Ovary (tissue), 9 donors: ENCODE results near the gene ADCY9. TPM values are rescaled to one million over a fixed set of nuclear protein-coding genes. Genes with fewer than 3 reads are reported as not detected.

Experiments
- DNase-seq, 5 donors: peaks; one replicate each; pipeline ENCODE4 v3.0.0-alpha.2; 2019 to 2020
- H3K27ac ChIP-seq, 2 donors: fragments of 200-600 bp; one replicate each; pipeline versions ENCODE4 v1.5.1 to v1.8.0; 2019 to 2022
- H3K27me3 ChIP-seq: fragments of 200-600 bp; one replicate; pipeline ENCODE4 v1.8.0; 2022
- H3K36me3 ChIP-seq: fragments of 200-600 bp; sonication (generic); one replicate; pipeline ENCODE4 v1.5.1; 2019
- H3K4me1 ChIP-seq: one replicate; pipeline ENCODE4 v1.8.1; 2013; ENCODE audit warnings: mild to moderate bottlenecking, moderate library complexity; ENCODE audit not compliant: insufficient read depth
- H3K4me3 ChIP-seq: fragments of 200-600 bp; sonication (generic); one replicate; pipeline ENCODE4 v1.5.1; 2017
- H3K9me3 ChIP-seq, 2 donors: fragments of 200-600 bp in 1 of 2; sonication (generic) in 1 of 2; one replicate each; pipeline versions ENCODE4 v1.5.1 to v1.8.1; 2013 to 2019; ENCODE audit warnings: mild to moderate bottlenecking in 1 of 2, moderate library complexity in 1 of 2
- EP300 ChIP-seq: sonication (generic); formaldehyde crosslinking; IDR thresholded peaks from one replicate; pipeline ENCODE4 v1.6.1; 2017; ENCODE audit warnings: antibody characterized with exemption
- POLR2A ChIP-seq: fragments of 450-650 bp; IDR thresholded peaks from one replicate; pipeline ENCODE4 v1.6.1; 2017; ENCODE audit warnings: antibody characterized with exemption, mild to moderate bottlenecking, moderate library complexity
- WGBS, 3 donors: extraction: QIAGEN DNeasy Blood & Tissue Kit in 1 of 3; methylation state at CpG; one replicate each; pipeline versions ENCODE4 v1.1.5 to v1.1.7; 2013 to 2017; 5-methylcytosine and 5-hydroxymethylcytosine counted together
- intact Hi-C, 4 donors: fragments of 100-400 bp; cut with DNase I; formaldehyde crosslinking; loops; one replicate each; pipeline versions ENCODE4 v1.11.0 to v1.15.1; 2022 to 2023
- polyA plus RNA-seq, 2 donors: library from polyadenylated mRNA; stranded (reverse); fragments of 200-250 nt in 1 of 2; fragments of 350-450 nt in 1 of 2; fragmentation: Illumina TruSeq in 1 of 2; extraction: RNeasy Lipid Tissue Mini Kit (QIAGEN cat#74804) in 1 of 2; gene quantifications; one replicate each; pipeline ENCODE4 v1.2.3, GENCODE V29; 2013 to 2014
- total RNA-seq, 7 donors: library from RNA; depleted of rRNA in 2 of 7; stranded (reverse); fragments of >200 nt in 2 of 7; fragmentation: NEBNext Ultra II Directional in 3 of 7; extraction: Animal tissue kit (Norgen Biotek cat#: 25700) in 3 of 7; gene quantifications; one replicate each; pipeline versions ENCODE4 v1.1.0 to v1.2.4, GENCODE V29; 2016 to 2023
- TF ChIP-seq, protein P1 (sequence below), 3 donors: fragments of 450-650 bp in 2 of 3; fragments of 200-600 bp in 1 of 3; IDR thresholded peaks; one replicate each; pipeline versions ENCODE4 v1.5.1 to v1.8.0; 2016 to 2022; ENCODE audit warnings: antibody characterized with exemption in 3 of 3, mild to moderate bottlenecking in 1 of 3
- donor health status: DM: no; HTN: no; CAD: no; lungs with moderate emphysema.
- donor health status: DM: no; HTN: no; CAD: no.
- donor health status: Bipolar disorder and iron deficiency.
- donor health status: DM: yes; HTN: yes; CAD: no.
- donor health status: DM: no; HTN: no; CAD: no.
- donor health status: DM: yes; HTN: yes; CAD: no.

Gene ADCY9
- total and polyA plus RNA-seq, 9 donors, result 10.7 to 31.3 (median 23.3) TPM

DNA sequence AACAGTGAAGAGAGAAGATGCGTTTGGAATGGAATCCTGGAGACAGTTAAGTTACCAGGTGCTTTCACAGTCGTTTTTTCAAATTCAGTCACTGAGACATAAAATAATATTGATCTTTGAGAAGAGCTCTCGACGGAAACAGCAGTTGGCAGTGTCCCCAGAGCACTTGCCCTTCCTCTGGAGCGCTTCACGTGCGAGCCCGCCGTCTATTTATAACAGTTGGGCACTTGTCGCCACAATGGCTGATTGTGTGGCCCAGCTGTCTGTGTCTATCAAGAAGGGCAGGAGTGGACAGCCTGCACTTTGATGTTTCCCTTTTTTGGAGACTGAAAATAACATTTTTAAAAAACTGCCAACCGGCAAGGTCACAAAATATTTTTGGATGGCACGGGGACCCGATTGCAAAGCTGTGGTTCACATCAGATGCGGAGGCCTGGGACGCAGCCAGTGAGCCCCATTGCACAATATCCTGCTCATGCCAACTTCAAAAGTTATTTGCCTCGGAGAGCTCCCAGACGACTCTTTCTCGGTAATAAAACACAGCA lies 62.9 kb downstream of the ADCY9 start:
- peak; percentile 50 to 78 (median 69) for DNase-seq
- Histone ChIP-seq H3K9me3 (no peaks in the 10 kb centered on the region), H3K36me3 (no peaks in the 10 kb centered on the region), H3K27ac (peak overlapping the region in 1 of 2 donors; percentile 59), H3K4me3 (no peak overlapping the region), H3K4me1 (peaks cover 13% of the 10 kb centered on the region), H3K27me3 (no peaks in the 10 kb centered on the region)
- intact Hi-C loops, result no loop called here
- TF ChIP-seq EP300, result no peak
- TF ChIP-seq, protein P1, sequence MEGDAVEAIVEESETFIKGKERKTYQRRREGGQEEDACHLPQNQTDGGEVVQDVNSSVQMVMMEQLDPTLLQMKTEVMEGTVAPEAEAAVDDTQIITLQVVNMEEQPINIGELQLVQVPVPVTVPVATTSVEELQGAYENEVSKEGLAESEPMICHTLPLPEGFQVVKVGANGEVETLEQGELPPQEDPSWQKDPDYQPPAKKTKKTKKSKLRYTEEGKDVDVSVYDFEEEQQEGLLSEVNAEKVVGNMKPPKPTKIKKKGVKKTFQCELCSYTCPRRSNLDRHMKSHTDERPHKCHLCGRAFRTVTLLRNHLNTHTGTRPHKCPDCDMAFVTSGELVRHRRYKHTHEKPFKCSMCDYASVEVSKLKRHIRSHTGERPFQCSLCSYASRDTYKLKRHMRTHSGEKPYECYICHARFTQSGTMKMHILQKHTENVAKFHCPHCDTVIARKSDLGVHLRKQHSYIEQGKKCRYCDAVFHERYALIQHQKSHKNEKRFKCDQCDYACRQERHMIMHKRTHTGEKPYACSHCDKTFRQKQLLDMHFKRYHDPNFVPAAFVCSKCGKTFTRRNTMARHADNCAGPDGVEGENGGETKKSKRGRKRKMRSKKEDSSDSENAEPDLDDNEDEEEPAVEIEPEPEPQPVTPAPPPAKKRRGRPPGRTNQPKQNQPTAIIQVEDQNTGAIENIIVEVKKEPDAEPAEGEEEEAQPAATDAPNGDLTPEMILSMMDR (IDR thresholded peaks at IDR 0.05), result no peak
- no peak for TF ChIP-seq POLR2A
- 8 to 21% (median 18%) methylated on average over 18 of the region's 18 CpGs for WGBS, 3 donors

DNA sequence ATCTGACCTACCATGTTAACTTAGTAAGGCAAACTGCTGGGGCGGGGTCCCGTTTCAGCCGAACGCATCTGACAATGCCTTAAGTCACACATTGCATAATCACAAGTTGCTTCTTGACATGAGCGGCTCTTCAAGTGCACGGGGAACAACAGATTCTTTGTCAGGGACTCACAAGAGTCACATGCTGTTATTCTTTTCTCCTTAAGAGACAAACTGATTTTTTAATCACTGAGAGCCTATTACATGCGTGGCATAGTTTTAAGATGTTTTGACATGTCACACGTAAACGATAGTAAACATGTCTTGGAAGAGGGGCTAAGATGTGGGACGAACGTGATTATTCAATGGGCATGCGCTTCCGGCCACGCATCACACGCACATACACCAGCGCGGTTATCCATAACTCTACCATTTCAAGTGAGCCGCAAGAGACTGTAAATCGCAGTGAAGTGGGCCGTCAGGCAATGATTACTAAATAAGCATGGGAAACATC lies 63.4 kb downstream of the ADCY9 start:
- intact Hi-C loops, result no loop called here
- H3K4me3 ChIP-seq, result no peak overlapping the region
- peak in 1 of 5 donors; percentile 39 for DNase-seq
- peak overlapping the region in 1 of 2 donors; percentile 59 for H3K27ac ChIP-seq
- H3K4me1 ChIP-seq, result peaks cover 13% of the 10 kb centered on the region
- no peaks in the 10 kb centered on the region for H3K27me3 ChIP-seq
- H3K9me3 ChIP-seq, result no peaks in the 10 kb centered on the region
- WGBS, 3 donors, result 72 to 82% (median 74%) methylated on average over 20 of the region's 20 CpGs
- no peaks in the 10 kb centered on the region for H3K36me3 ChIP-seq
- TF ChIP-seq POLR2A (no peak), EP300 (no peak)
- TF ChIP-seq, protein P1 (IDR thresholded peaks at IDR 0.05), result no peak

DNA sequence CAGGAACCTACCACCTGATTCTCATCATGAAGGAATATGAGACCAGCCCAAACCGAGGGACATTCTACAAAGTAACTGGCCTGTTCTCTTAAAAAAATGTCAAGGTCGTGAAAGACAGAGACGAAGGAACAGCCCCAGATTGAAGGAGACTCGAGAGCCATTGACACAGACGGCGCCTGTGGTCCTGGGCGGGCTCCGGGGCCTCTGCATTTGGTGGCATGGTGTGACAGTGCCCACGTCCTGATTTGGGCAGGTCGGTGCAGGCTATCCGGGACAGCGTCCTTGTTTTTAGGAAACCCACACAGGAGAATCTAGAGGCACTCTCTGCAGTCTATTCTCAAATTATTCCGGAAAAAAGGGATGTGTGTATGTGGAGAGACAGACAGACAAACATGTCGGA lies 64.1 kb downstream of the ADCY9 start:
- intact Hi-C loops, result no loop called here
- TF ChIP-seq EP300 (no peak), POLR2A (no peak)
- TF ChIP-seq, protein P1 (IDR thresholded peaks at IDR 0.05), result no peak
- DNase-seq, result no peak

DNA sequence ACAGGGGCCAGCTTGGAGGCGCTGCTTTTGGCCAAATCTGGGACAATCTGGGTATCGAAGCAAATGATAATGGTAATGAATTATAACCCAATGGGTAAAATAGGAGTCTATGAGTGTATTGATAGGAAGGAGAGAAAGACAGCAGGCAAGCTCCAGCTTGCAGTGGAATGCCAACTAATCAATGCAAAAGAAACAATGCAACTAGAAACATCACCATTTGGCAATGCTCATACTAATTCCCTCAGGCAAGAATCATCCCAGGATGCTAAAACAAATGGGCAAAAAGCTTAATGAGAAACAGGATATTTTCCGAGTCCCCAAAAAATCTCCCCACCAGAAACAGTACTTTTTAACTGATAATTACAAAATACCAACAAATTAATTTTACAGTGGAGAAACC lies 64.7 kb downstream of the ADCY9 start:
- Histone ChIP-seq H3K27ac (peak overlapping the region in 1 of 2 donors; percentile 8), H3K36me3 (no peaks in the 10 kb centered on the region), H3K4me3 (no peak overlapping the region), H3K4me1 (peaks cover 15% of the 10 kb centered on the region), H3K27me3 (no peaks in the 10 kb centered on the region), H3K9me3 (no peaks in the 10 kb centered on the region)
- no peak for TF ChIP-seq POLR2A
- TF ChIP-seq, protein P1 (IDR thresholded peaks at IDR 0.05), result no peak
- no peak for TF ChIP-seq EP300
- intact Hi-C loops, result no loop called here
- DNase-seq, result no peak
- WGBS, 3 donors, result 90 to 94% (median 93%) methylated on average over 3 of the region's 3 CpGs

More for the DNA sequence above, 64.1 kb downstream of the ADCY9 start:
- H3K4me3 ChIP-seq, result no peak overlapping the region
- WGBS, 3 donors, result 67 to 78% (median 74%) methylated on average over 14 of the region's 14 CpGs
- peak overlapping the region in 1 of 2 donors; percentile 8 for H3K27ac ChIP-seq
- H3K9me3 ChIP-seq, result no peaks in the 10 kb centered on the region
- H3K4me1 ChIP-seq, result peaks cover 15% of the 10 kb centered on the region
- no peaks in the 10 kb centered on the region for H3K27me3 ChIP-seq
- H3K36me3 ChIP-seq, result no peaks in the 10 kb centered on the region
